DMS153 treated with DMSO at 0.1 percent for 48 hours (cell line): Measurements from ENCODE around the gene LAGE3.
A peak's percentile ranks its signal among the peaks of the same experiment; 100 is the strongest.

ENCODE experiments used
- DNase-seq: peaks from one replicate; lab custom pipeline; 2025; ENCODE audit not compliant: unreplicated experiment; lab: John Stamatoyannopoulos, UW

Gene LAGE3

GRCh38 chrX:154435171-154435733 lies 43.8 kb downstream of the LAGE3 start:
- DNase-seq = no peak

DNA sequence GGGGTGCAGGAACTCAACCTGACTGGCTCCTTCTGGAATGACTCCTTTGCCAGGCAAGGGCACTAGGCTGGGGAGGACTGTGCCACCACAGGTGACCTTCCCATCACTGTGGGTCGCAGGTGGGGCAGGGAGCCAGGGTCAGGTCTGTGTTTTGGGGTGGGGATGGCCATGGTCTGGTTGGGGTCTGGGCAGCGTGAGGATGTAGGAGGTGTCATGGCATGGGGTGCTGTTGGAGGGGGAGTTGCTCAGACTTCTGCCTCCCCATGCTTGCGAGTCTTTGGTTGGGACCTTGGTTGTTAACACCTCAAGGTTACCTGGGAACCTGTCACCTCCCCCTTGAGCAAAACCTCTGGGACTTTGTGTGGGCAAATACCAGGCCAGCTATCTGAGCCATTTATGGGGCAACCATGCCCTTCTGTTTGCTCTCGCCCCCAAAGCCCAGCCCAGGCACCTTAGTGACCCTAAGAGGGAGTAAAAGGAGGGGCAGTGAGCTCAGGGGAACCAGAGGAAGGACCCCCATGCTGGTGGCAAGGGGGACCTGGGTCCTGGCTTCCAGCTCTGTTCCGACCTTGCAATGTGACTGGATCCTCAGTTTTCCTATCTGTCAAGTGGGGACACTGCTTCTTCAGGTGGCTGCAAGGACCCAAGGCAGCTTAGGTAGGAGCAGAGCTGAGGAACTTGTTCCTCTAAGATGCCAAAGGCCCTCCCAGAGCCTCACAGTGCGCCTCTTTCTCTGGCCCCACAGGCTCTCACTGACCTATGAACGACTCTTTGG lies 44.5 kb downstream of the LAGE3 start:
- DNase-seq = no peak

DNA sequence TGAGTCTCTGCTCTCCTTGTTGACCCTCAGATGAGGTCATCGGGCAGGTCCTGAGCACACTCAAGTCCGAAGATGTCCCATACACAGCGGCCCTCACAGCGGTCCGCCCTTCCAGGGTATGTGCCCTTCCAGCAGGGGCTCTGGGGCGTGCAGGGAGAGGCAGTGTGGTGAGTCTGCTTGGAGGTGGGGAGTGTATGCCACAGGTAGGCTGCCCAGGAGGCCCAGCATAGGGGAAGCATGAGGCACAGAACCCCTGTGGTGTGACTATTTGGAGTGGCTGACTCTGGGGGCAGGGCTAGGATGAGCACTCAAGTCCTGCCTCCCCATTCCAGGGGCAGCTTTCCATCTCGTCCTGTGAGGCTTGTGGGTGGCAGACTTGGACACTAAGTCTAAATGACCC lies 45.5 kb downstream of the LAGE3 start:
- DNase-seq = no peak

DNA sequence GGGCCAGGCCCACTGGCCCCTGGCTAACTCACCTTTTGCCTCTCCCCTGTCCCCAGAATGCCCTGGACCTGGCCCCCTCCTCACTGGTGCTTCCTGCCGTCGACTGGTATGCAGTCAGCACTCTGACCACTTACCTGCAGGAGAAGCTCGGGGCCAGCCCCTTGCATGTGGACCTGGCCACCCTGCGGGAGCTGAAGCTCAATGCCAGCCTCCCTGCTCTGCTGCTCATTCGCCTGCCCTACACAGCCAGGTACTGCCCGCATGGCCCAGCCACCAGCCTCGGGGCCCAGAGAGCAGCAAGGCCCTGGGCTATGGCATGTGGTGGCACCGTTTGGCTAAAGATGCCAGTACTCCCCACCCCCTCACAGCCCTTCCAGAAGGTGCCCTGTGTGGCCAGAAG lies 46.9 kb downstream of the LAGE3 start:
- no peak for DNase-seq

DNA sequence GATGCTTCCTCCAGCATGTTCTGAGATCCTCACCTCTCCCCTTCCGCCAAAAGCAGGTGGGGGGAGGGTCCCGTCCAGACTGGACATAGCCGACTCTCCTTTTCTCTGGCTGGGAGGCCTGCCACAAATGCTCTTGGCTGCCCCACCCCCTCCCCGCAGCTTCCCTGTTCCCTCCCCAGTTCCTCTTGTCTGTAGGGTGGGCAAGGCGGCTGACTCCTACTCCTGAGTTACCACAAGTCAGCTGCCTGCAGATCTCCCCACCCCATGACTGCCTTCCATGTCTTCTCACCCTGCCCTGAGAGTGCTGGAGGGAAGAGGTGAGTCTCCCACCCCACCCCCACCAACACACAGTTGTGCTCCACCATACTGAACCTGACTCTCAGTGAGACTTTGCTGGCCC lies 47.7 kb downstream of the LAGE3 start:
- no peak for DNase-seq

DNA sequence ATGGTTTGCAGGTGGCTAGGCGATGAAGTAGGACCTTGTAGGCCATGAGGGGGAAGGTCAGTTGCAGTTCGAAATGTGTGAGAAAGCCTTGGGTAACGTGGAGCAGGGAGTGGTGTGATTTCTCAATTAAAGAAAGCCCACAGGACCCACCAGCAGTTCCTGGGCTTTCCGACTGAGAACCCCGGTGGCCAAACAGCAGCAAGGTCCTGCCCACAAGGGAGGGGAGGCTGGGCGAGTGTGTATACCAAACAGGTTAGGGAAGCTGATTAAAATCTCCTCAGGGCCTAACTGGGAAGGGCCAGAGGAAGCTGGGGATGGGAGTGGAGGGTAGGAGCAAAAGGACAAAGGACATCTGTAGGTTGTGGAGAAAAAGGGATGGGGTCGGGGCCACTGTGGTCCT lies 48.2 kb downstream of the LAGE3 start:
- DNase-seq = no peak

DNA sequence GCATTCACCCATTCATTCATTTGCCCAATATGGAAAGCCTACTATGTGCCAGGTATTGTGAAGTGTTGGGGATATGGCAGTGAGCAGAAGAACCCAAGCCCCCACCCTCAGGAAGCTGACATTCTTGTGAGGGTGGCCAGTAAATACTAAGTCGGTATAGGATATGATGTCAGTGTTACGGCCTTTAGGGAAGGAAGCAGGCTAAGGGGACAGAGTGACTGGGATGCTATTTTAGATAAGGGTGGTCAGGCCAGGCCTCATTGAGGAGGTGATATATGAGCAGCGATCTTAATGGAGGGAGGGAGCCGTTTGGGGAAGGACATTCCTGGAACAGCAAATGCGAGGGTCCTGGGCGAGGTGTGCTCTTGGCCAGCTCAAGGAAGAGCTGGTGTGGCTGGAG lies 48.6 kb downstream of the LAGE3 start:
- no peak for DNase-seq

DNA sequence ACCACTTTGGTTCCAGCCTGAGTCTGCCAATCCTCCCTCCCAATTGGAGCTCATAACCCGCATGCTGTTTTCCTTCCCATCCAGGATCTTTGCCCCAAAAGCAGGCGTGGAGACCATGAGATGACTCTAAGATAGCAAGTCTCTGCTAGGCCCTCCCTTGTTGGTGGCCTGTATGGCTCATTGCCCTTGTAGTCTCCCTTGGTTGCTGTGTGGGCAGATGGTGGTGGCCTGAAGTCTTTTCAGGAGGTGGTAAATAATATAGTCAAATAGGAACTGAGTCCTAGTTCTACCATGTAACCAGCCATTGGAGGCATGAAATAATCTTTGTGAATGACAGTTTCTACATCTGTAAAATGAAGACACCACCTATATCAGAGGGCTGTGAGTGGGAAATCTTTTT lies 49.4 kb downstream of the LAGE3 start:
- DNase-seq = no peak

DNA sequence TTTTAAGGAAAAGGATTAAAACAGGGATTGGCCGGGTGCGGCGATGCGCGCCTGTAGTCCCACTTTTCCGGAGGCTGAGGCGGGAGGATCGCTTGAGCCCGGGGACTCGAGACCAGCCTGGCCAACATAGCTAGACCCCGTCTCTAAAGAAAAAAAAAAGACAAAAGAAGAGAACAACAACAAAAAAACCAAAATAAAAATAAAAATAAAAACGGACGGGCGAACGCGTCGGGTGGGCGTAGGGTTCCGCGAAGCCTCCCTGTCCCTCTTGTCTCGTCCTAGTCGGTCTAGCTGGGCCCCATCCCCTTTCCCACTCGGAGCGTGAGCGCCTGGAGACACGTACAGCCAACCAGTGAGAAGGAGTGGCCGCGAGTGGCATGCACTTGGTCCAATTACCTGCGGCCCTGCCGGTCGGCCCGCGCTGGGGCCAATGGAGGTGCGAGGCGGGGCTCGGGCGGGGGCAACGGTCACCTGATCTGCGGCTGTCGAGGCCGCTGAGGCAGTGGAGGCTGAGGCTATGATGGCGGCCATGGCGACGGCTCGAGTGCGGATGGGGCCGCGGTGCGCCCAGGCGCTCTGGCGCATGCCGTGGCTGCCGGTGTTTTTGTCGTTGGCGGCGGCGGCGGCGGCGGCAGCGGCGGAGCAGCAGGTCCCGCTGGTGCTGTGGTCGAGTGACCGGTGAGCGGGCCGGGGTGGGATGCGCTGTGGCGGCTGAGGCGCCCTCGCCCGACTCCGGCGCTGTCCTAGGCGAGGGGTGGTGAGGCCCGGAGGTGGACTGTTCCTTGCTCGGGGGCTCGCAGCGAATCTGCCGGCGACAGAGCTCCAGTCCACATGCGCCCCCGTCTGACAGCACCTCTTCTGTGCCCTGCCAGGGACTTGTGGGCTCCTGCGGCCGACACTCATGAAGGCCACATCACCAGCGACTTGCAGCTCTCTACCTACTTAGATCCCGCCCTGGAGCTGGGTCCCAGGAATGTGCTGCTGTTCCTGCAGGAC lies 50.6 kb downstream of the LAGE3 start, which contains the start of gene ATP6AP1:
Gene ATP6AP1, plus strand, starts transcription at position 502 of the 996 bp plus-strand sequence. Its CDS starts 16 bp downstream, at position 518.
- peak; percentile 93 for DNase-seq
